ENCODE measurements around the gene UGT3A2. TPM values are rescaled to one million over a fixed set of nuclear protein-coding genes. Genes with fewer than 3 reads are reported as not detected.
A peak's percentile ranks its signal among the peaks of the same experiment; 100 is the strongest.

UGT3A2 gene
- total RNA-seq, 4 donors from 2014 or later: not detected

GRCh38 chr5:36096486-36096885, 29.8 kb upstream of the UGT3A2 start:
- H3K9me3 ChIP-seq: no peaks in the 10 kb centered on the region
- TF ChIP-seq CTCF (IDR thresholded peaks at IDR 0.05) (no peak), POLR2A (IDR thresholded peaks at IDR 0.05) (no peak)

GRCh38 chr5:36089989-36090388, 23.3 kb upstream of the UGT3A2 start:
- no peak for DNase-seq
- no peak overlapping the region for H3K4me3 ChIP-seq
- TF ChIP-seq POLR2A (IDR thresholded peaks at IDR 0.05) (no peak), CTCF (IDR thresholded peaks at IDR 0.05) (no peak)
- H3K4me1 ChIP-seq: no peaks in the 10 kb centered on the region
- no peaks in the 10 kb centered on the region for H3K27me3 ChIP-seq
- H3K9me3 ChIP-seq: no peaks in the 10 kb centered on the region
- intact Hi-C loops (cut with DNase I; ENCODE audit: low total_unique reads): no loop called here
- H3K36me3 ChIP-seq: no peaks in the 10 kb centered on the region
- H3K27ac ChIP-seq: no peak overlapping the region

More at GRCh38 chr5:36096486-36096885, 29.8 kb upstream of the UGT3A2 start:
- H3K27me3 ChIP-seq: no peaks in the 10 kb centered on the region
- H3K27ac ChIP-seq: no peak overlapping the region
- intact Hi-C loops (cut with DNase I; ENCODE audit: low total_unique reads): no loop called here
- DNase-seq: no peak
- no peaks in the 10 kb centered on the region for H3K4me1 ChIP-seq
- H3K4me3 ChIP-seq: no peak overlapping the region
- no peaks in the 10 kb centered on the region for H3K36me3 ChIP-seq

GRCh38 chr5:36079200-36079781, 12.6 kb upstream of the UGT3A2 start:
- peak in 3 of 4 experiments; percentile 11 to 36 (median 23) for TF ChIP-seq CTCF (IDR thresholded peaks at IDR 0.05)
- TF ChIP-seq POLR2A (IDR thresholded peaks at IDR 0.05): no peak
- H3K36me3 ChIP-seq: no peaks in the 10 kb centered on the region
- no peak overlapping the region for H3K27ac ChIP-seq
- intact Hi-C loops (cut with DNase I; ENCODE audit: low total_unique reads): no loop called here
- DNase-seq: no peak
- H3K9me3 ChIP-seq: no peaks in the 10 kb centered on the region
- no peaks in the 10 kb centered on the region for H3K4me1 ChIP-seq
- H3K4me3 ChIP-seq: no peak overlapping the region
- no peaks in the 10 kb centered on the region for H3K27me3 ChIP-seq

- no peaks in the 10 kb centered on the region for H3K9me3 ChIP-seq
- no peaks in the 10 kb centered on the region for H3K36me3 ChIP-seq
- intact Hi-C loops (cut with DNase I; ENCODE audit: low total_unique reads): no loop called here
- H3K4me1 ChIP-seq: no peaks in the 10 kb centered on the region
- DNase-seq: no peak
- H3K4me3 ChIP-seq: no peak overlapping the region
- no peak overlapping the region for H3K27ac ChIP-seq
- no peak for TF ChIP-seq POLR2A (IDR thresholded peaks at IDR 0.05)
- no peak for TF ChIP-seq CTCF (IDR thresholded peaks at IDR 0.05)
- no peaks in the 10 kb centered on the region for H3K27me3 ChIP-seq
These were observed 11.7 kb upstream of the UGT3A2 start for GRCh38 chr5:36078430-36078829.

GRCh38 chr5:36073595-36074216, 7.0 kb upstream of the UGT3A2 start:
- no peak for DNase-seq
- no peaks in the 10 kb centered on the region for H3K9me3 ChIP-seq
- intact Hi-C loops (cut with DNase I; ENCODE audit: low total_unique reads): no loop called here
- no peak overlapping the region for H3K27ac ChIP-seq
- H3K4me1 ChIP-seq: no peaks in the 10 kb centered on the region
- no peak overlapping the region for H3K4me3 ChIP-seq
- TF ChIP-seq POLR2A (IDR thresholded peaks at IDR 0.05) (no peak), CTCF (IDR thresholded peaks at IDR 0.05) (no peak)
- no peaks in the 10 kb centered on the region for H3K27me3 ChIP-seq
- H3K36me3 ChIP-seq: no peaks in the 10 kb centered on the region
